ENCODE data around the gene NOC4L. TPM values are rescaled to one million over a fixed set of nuclear protein-coding genes. Genes with fewer than 3 reads are reported as not detected.

NOC4L gene
- total RNA-seq, 1 donor from 2014 or later: 15.8 TPM

GRCh38 chr12:132125736-132126135 lies 18.5 kb upstream of the NOC4L start:
- H3K27me3 ChIP-seq (ENCODE audit: low read depth): no peaks in the 10 kb centered on the region
- H3K4me1 ChIP-seq: no peaks in the 10 kb centered on the region
- no peak overlapping the region for H3K4me3 ChIP-seq
- no peak for TF ChIP-seq CTCF (IDR thresholded peaks at IDR 0.05)
- no peak for DNase-seq
- H3K27ac ChIP-seq: no peak overlapping the region
- ATAC-seq: no peak
- H3K9me3 ChIP-seq: no peaks in the 10 kb centered on the region
- peaks cover 55% of the 10 kb centered on the region for H3K36me3 ChIP-seq
- intact Hi-C loops (cut with DNase I): no loop called here

- no peak for TF ChIP-seq CTCF (IDR thresholded peaks at IDR 0.05)
- no peaks in the 10 kb centered on the region for H3K9me3 ChIP-seq
- DNase-seq (no peak), ATAC-seq (no peak)
- H3K4me3 ChIP-seq: no peak overlapping the region
- H3K27ac ChIP-seq: no peak overlapping the region
- intact Hi-C loops (cut with DNase I): no loop called here
- peaks cover 42% of the 10 kb centered on the region for H3K36me3 ChIP-seq
- H3K4me1 ChIP-seq: no peaks in the 10 kb centered on the region
- no peaks in the 10 kb centered on the region for H3K27me3 ChIP-seq (ENCODE audit: low read depth)
Measured at GRCh38 chr12:132127041-132127440, 17.2 kb upstream of the NOC4L start.

- Histone ChIP-seq H3K9me3 (no peaks in the 10 kb centered on the region), H3K36me3 (peaks cover 31% of the 10 kb centered on the region), H3K4me1 (no peaks in the 10 kb centered on the region), H3K27ac (no peak overlapping the region), H3K27me3 (ENCODE audit: low read depth) (no peaks in the 10 kb centered on the region), H3K4me3 (no peak overlapping the region)
- DNase-seq (no peak), ATAC-seq (no peak)
- intact Hi-C loops (cut with DNase I): no loop called here
- TF ChIP-seq CTCF (IDR thresholded peaks at IDR 0.05): no peak
Measured at GRCh38 chr12:132129007-132129406, 15.2 kb upstream of the NOC4L start.

GRCh38 chr12:132130690-132131089 lies 13.6 kb upstream of the NOC4L start:
- H3K27ac ChIP-seq: no peak overlapping the region
- H3K4me3 ChIP-seq: no peak overlapping the region
- no peaks in the 10 kb centered on the region for H3K4me1 ChIP-seq
- ATAC-seq (no peak), DNase-seq (no peak)
- H3K36me3 ChIP-seq: peaks cover 21% of the 10 kb centered on the region
- no peaks in the 10 kb centered on the region for H3K27me3 ChIP-seq (ENCODE audit: low read depth)
- no peak for TF ChIP-seq CTCF (IDR thresholded peaks at IDR 0.05)
- H3K9me3 ChIP-seq: no peaks in the 10 kb centered on the region
- intact Hi-C loops (cut with DNase I): no loop called here

- H3K4me3 ChIP-seq: no peak overlapping the region
- DNase-seq (no peak), ATAC-seq (no peak)
- H3K36me3 ChIP-seq: peaks cover 16% of the 10 kb centered on the region
- H3K9me3 ChIP-seq: no peaks in the 10 kb centered on the region
- no peaks in the 10 kb centered on the region for H3K4me1 ChIP-seq
- intact Hi-C loops (cut with DNase I): no loop called here
- TF ChIP-seq CTCF (IDR thresholded peaks at IDR 0.05): no peak
- H3K27me3 ChIP-seq (ENCODE audit: low read depth): no peaks in the 10 kb centered on the region
- no peak overlapping the region for H3K27ac ChIP-seq
Measured at GRCh38 chr12:132131229-132131628, 13.0 kb upstream of the NOC4L start.

DNA sequence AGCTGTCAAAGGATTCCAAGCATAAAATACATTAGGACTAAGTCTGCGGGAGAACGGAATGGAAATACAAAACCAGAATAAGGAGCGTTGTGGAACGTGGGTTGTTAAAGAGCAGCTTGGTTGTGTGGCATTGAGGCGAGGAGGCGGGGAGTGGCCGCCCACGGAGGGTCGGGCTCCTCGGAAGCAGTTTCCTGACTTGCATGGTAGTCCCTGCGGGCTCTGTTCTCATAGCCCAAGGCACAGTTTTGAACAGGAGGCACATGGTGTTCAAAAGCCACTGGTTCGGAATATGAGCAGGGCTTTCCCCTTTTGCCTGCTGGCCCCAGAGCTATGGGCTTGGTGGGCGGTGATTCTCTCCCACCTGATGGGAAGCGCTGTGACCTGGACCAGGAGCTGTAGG lies 12.3 kb upstream of the NOC4L start:
- intact Hi-C loops (cut with DNase I): no loop called here
- Histone ChIP-seq H3K36me3 (peaks cover 9% of the 10 kb centered on the region), H3K9me3 (no peaks in the 10 kb centered on the region), H3K27me3 (ENCODE audit: low read depth) (no peaks in the 10 kb centered on the region), H3K27ac (no peak overlapping the region), H3K4me1 (no peaks in the 10 kb centered on the region), H3K4me3 (no peak overlapping the region)
- no peak for TF ChIP-seq CTCF (IDR thresholded peaks at IDR 0.05)
- DNase-seq: no peak
- ATAC-seq: no peak
